ENCODE data around the gene DDI2. TPM values are rescaled to one million over a fixed set of nuclear protein-coding genes. Genes with fewer than 3 reads are reported as not detected.
A peak's percentile ranks its signal among the peaks of the same experiment; 100 is the strongest.

DDI2 gene
- total and polyA plus RNA-seq, 10 of the 15 experiments (the other 5 are each of a cell fraction or from before 2014, with no cell fraction given) = 3.3 to 33.1 (median 11.6) TPM

DNA sequence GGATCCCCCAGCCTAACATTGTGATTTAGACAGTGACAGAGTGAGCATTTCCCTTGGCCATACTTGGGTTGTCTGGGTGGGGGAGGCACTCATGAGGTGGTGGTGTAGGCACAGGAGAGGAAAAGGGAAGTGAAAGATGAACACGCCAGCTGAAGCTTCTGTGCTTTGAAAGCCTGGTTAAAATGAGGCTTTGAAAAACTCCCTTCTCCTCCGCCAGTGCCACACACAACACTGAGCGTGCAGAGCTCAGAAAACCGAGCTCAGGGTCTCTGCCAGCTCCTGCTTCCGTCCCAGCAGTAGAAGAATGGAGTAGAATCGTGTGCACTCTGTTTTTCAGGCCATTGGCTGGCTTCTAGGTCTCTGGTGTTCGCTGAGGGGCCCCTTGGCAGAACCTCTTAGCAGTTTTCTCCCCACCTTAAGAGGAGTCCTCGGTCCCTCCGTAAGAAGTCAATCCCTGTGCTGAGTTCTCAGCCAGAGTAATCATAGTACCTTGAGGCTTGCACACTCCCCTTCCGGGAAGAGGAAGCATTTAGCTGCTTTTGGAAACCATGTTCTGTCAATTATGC, 79.8 kb downstream of the DDI2 start (continued):
- TF ChIP-seq, protein P1, sequence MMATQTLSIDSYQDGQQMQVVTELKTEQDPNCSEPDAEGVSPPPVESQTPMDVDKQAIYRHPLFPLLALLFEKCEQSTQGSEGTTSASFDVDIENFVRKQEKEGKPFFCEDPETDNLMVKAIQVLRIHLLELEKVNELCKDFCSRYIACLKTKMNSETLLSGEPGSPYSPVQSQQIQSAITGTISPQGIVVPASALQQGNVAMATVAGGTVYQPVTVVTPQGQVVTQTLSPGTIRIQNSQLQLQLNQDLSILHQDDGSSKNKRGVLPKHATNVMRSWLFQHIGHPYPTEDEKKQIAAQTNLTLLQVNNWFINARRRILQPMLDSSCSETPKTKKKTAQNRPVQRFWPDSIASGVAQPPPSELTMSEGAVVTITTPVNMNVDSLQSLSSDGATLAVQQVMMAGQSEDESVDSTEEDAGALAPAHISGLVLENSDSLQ (IDR thresholded peaks at IDR 0.05) = peak; percentile 71
- no peak for TF ChIP-seq RAD51 (IDR thresholded peaks at IDR 0.05)
- no peak for TF ChIP-seq ZNF217 (IDR thresholded peaks at IDR 0.05)
- TF ChIP-seq, protein P2, sequence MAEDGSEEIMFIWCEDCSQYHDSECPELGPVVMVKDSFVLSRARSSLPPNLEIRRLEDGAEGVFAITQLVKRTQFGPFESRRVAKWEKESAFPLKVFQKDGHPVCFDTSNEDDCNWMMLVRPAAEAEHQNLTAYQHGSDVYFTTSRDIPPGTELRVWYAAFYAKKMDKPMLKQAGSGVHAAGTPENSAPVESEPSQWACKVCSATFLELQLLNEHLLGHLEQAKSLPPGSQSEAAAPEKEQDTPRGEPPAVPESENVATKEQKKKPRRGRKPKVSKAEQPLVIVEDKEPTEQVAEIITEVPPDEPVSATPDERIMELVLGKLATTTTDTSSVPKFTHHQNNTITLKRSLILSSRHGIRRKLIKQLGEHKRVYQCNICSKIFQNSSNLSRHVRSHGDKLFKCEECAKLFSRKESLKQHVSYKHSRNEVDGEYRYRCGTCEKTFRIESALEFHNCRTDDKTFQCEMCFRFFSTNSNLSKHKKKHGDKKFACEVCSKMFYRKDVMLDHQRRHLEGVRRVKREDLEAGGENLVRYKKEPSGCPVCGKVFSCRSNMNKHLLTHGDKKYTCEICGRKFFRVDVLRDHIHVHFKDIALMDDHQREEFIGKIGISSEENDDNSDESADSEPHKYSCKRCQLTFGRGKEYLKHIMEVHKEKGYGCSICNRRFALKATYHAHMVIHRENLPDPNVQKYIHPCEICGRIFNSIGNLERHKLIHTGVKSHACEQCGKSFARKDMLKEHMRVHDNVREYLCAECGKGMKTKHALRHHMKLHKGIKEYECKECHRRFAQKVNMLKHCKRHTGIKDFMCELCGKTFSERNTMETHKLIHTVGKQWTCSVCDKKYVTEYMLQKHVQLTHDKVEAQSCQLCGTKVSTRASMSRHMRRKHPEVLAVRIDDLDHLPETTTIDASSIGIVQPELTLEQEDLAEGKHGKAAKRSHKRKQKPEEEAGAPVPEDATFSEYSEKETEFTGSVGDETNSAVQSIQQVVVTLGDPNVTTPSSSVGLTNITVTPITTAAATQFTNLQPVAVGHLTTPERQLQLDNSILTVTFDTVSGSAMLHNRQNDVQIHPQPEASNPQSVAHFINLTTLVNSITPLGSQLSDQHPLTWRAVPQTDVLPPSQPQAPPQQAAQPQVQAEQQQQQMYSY (CRISPR knock-in tag; IDR thresholded peaks at IDR 0.05) = no peak
- TF ChIP-seq SIN3A (IDR thresholded peaks at IDR 0.05; ENCODE audit: low read depth, low read length) = peak; percentile 78; the same call in 1 of the 2 replicates
- TF ChIP-seq JUNB (IDR thresholded peaks at IDR 0.05) = 0 out of 2 replicates have a peak, but pooled peaks have one; percentile 19
- TF ChIP-seq FOS (IDR thresholded peaks at IDR 0.05; ENCODE audit: borderline replicate concordance, extremely low read depth, insufficient read length) = no peak
- TF ChIP-seq EED (IDR thresholded peaks at IDR 0.05; ENCODE audit: low read depth) = peak; percentile 85
- peak; percentile 56; the same call in 1 of the 2 replicates for TF ChIP-seq TAF1 (IDR thresholded peaks at IDR 0.05; ENCODE audit: borderline replicate concordance, low read depth, low read length)
- no peak for TF ChIP-seq LARP7 (IDR thresholded peaks at IDR 0.05)
- TF ChIP-seq NRF1 (conservative IDR thresholded peaks at IDR 0.05; ENCODE audit: low read depth, low read length) = no peak
- no peak for TF ChIP-seq NFYB (IDR thresholded peaks at IDR 0.05; ENCODE audit: insufficient read depth, low read depth, low read length)
- no peak for TF ChIP-seq BRCA1 (IDR thresholded peaks at IDR 0.05; ENCODE audit: low read depth, low read length)
- TF ChIP-seq, protein P3, sequence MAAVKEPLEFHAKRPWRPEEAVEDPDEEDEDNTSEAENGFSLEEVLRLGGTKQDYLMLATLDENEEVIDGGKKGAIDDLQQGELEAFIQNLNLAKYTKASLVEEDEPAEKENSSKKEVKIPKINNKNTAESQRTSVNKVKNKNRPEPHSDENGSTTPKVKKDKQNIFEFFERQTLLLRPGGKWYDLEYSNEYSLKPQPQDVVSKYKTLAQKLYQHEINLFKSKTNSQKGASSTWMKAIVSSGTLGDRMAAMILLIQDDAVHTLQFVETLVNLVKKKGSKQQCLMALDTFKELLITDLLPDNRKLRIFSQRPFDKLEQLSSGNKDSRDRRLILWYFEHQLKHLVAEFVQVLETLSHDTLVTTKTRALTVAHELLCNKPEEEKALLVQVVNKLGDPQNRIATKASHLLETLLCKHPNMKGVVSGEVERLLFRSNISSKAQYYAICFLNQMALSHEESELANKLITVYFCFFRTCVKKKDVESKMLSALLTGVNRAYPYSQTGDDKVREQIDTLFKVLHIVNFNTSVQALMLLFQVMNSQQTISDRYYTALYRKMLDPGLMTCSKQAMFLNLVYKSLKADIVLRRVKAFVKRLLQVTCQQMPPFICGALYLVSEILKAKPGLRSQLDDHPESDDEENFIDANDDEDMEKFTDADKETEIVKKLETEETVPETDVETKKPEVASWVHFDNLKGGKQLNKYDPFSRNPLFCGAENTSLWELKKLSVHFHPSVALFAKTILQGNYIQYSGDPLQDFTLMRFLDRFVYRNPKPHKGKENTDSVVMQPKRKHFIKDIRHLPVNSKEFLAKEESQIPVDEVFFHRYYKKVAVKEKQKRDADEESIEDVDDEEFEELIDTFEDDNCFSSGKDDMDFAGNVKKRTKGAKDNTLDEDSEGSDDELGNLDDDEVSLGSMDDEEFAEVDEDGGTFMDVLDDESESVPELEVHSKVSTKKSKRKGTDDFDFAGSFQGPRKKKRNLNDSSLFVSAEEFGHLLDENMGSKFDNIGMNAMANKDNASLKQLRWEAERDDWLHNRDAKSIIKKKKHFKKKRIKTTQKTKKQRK (IDR thresholded peaks at IDR 0.05; ENCODE audit: low read depth, low read length) = no peak
- TF ChIP-seq JUND (IDR thresholded peaks at IDR 0.05; ENCODE audit: low read depth, low read length) = no peak
- TF ChIP-seq SREBF2 (IDR thresholded peaks at IDR 0.05; ENCODE audit: low read length) = no peak
- TF ChIP-seq CBX3 (IDR thresholded peaks at IDR 0.05; ENCODE audit: borderline replicate concordance, low read depth) = no peak
- TF ChIP-seq BCL11A (IDR thresholded peaks at IDR 0.05; ENCODE audit: low read depth, low read length) = peak; percentile 86
- no peak for TF ChIP-seq MEF2A (IDR thresholded peaks at IDR 0.05; ENCODE audit: insufficient read depth, low read depth, low read length)
- TF ChIP-seq MTA3 (IDR thresholded peaks at IDR 0.05; ENCODE audit: borderline replicate concordance, low read length) = no peak; the same call in 1 of the 2 replicates
- peak; percentile 61 for TF ChIP-seq MEF2B (IDR thresholded peaks at IDR 0.05; ENCODE audit: partially characterized antibody, poor library complexity, severe bottlenecking)

Measured in GM12878 (cell line).